ENCODE results near the gene ANKRD11. TPM values are rescaled to one million over a fixed set of nuclear protein-coding genes. Genes with fewer than 3 reads are reported as not detected.

The ANKRD11 gene
- total RNA-seq, 1 experiment from 2014 or later = 266 TPM

GRCh38 chr16:89243664-89244063 lies 246.7 kb downstream of the ANKRD11 start:
- H3K9ac ChIP-seq (ENCODE audit: low read length) = no peak overlapping the region
- peaks cover 0 to 4% of the 10 kb centered on the region in 2 experiments; a peak in 1 of 4 replicates for H3K9me3 ChIP-seq (ENCODE audit: control insufficient read depth in 1 of 2, insufficient read depth in 1 of 2, low read depth in 1 of 2, low read length in 2 of 2)
- peaks cover 7% of the 10 kb centered on the region; the same call in 1 of the 2 replicates for H3K79me2 ChIP-seq (ENCODE audit: insufficient read depth, low read length)
- H3K36me3 ChIP-seq (ENCODE audit: control insufficient read depth in 1 of 2, insufficient read depth in 2 of 2, low read length in 2 of 2) = no peaks in the 10 kb centered on the region
- no TSS peak for BruUV-seq (replicated peaks)
- peaks cover 7 to 26% of the 10 kb centered on the region in 2 experiments; a peak in 3 of 4 replicates for H3K4me1 ChIP-seq (ENCODE audit: control insufficient read depth in 1 of 2, insufficient read depth in 2 of 2, low read length in 2 of 2)
- no peaks in the 10 kb centered on the region for H3K9me2 ChIP-seq (ENCODE audit: insufficient read depth)
- H3K27me3 ChIP-seq (ENCODE audit: insufficient read depth, low read length) = no peaks in the 10 kb centered on the region
- no peaks in the 10 kb centered on the region for H4K20me1 ChIP-seq (ENCODE audit: insufficient read depth)
- intact Hi-C loops (cut with micrococcal nuclease) = loop anchor here (5.0 to 10.0 kb wide), 2 partner anchors 81 to 264 kb away; partner anchors contain the start of gene SPG7
- CTCF ChIA-PET = no interaction called here
- H3K4me2 ChIP-seq (ENCODE audit: low read length) = no peak overlapping the region
- DNase-seq (ENCODE audit: low read depth, low spot score) = no peak
- no peak for ATAC-seq
- no peak overlapping the region for H3K4me3 ChIP-seq (replicated peaks in 1 of 2; ENCODE audit: low read depth in 1 of 2, low read length in 2 of 2)
- TF ChIP-seq ZFX (IDR thresholded peaks at IDR 0.05) (no peak), TCF7L2 (IDR thresholded peaks at IDR 0.05; ENCODE audit: borderline replicate concordance, extremely low read depth, insufficient read depth, insufficient read length) (no peak), ZBTB33 (IDR thresholded peaks at IDR 0.05; ENCODE audit: extremely low read depth, insufficient replicate concordance, low read length) (no peak)
- RAD21 ChIA-PET (ENCODE audit: low non-redundant PET in 1 of 2, low total read pairs in 2 of 2, uncharacterized antibody in 2 of 2, unreplicated experiment in 2 of 2) = no interaction called here
- H2AFZ ChIP-seq (ENCODE audit: low read depth, low read length, poor library complexity, severe bottlenecking) = no peak overlapping the region
- H3K27ac ChIP-seq (ENCODE audit: low read depth, low read length) = no peak overlapping the region
- POLR2A ChIA-PET = no interaction called here

- intact Hi-C loops (cut with micrococcal nuclease) = loop anchor here (5.0 to 10.0 kb wide), 2 partner anchors 82 to 265 kb away; partner anchors contain the start of gene SPG7
- peaks cover 7 to 20% of the 10 kb centered on the region in 2 experiments; a peak in 3 of 4 replicates for H3K4me1 ChIP-seq (ENCODE audit: control insufficient read depth in 1 of 2, insufficient read depth in 2 of 2, low read length in 2 of 2)
- H3K9me3 ChIP-seq (ENCODE audit: control insufficient read depth in 1 of 2, insufficient read depth in 1 of 2, low read depth in 1 of 2, low read length in 2 of 2) = no peaks in the 10 kb centered on the region
- H3K4me3 ChIP-seq (replicated peaks in 1 of 2; ENCODE audit: low read depth in 1 of 2, low read length in 2 of 2) = no peak overlapping the region
- H3K9me2 ChIP-seq (ENCODE audit: insufficient read depth) = no peaks in the 10 kb centered on the region
- H3K36me3 ChIP-seq (ENCODE audit: control insufficient read depth in 1 of 2, insufficient read depth in 2 of 2, low read length in 2 of 2) = no peaks in the 10 kb centered on the region
- RAD21 ChIA-PET (ENCODE audit: low non-redundant PET in 1 of 2, low total read pairs in 2 of 2, uncharacterized antibody in 2 of 2, unreplicated experiment in 2 of 2) = no interaction called here
- CTCF ChIA-PET = no interaction called here
- POLR2A ChIA-PET = no interaction called here
- ATAC-seq = no peak
- H3K9ac ChIP-seq (ENCODE audit: low read length) = no peak overlapping the region
- no peak for DNase-seq (ENCODE audit: low read depth, low spot score)
- H3K27ac ChIP-seq (ENCODE audit: low read depth, low read length) = no peak overlapping the region
- no peak overlapping the region for H3K4me2 ChIP-seq (ENCODE audit: low read length)
- BruUV-seq (replicated peaks) = no TSS peak
- no peak overlapping the region for H2AFZ ChIP-seq (ENCODE audit: low read depth, low read length, poor library complexity, severe bottlenecking)
- H3K27me3 ChIP-seq (ENCODE audit: insufficient read depth, low read length) = no peaks in the 10 kb centered on the region
- peaks cover 7% of the 10 kb centered on the region; the same call in 1 of the 2 replicates for H3K79me2 ChIP-seq (ENCODE audit: insufficient read depth, low read length)
- H4K20me1 ChIP-seq (ENCODE audit: insufficient read depth) = no peaks in the 10 kb centered on the region
- no peak for TF ChIP-seq TCF7L2 (IDR thresholded peaks at IDR 0.05; ENCODE audit: borderline replicate concordance, extremely low read depth, insufficient read depth, insufficient read length)
- TF ChIP-seq ZNF274 (IDR thresholded peaks at IDR 0.05; ENCODE audit: low read depth, low read length) = no peak
- no peak for TF ChIP-seq CTCF (IDR thresholded peaks at IDR 0.05 in 2 of 3, conservative IDR thresholded peaks at IDR 0.05 in 1 of 3; ENCODE audit: borderline replicate concordance in 1 of 3, insufficient read depth in 1 of 3, low read depth in 2 of 3, low read length in 2 of 3)
- TF ChIP-seq SP1 (IDR thresholded peaks at IDR 0.05; ENCODE audit: low read depth) = no peak
- TF ChIP-seq MAX (IDR thresholded peaks at IDR 0.05) = no peak
- no peak for TF ChIP-seq EZH2 (IDR thresholded peaks at IDR 0.05)
- TF ChIP-seq POLR2AphosphoS5 (IDR thresholded peaks at IDR 0.05; ENCODE audit: low read depth, low read length) = no peak
- TF ChIP-seq JUND (IDR thresholded peaks at IDR 0.05) = no peak
- TF ChIP-seq ELF1 (IDR thresholded peaks at IDR 0.05; ENCODE audit: borderline replicate concordance, low read depth) = no peak
- TF ChIP-seq FOSL1 (IDR thresholded peaks at IDR 0.05; ENCODE audit: low read depth) = no peak
- TF ChIP-seq CEBPB (IDR thresholded peaks at IDR 0.05; ENCODE audit: low read depth) = no peak
- TF ChIP-seq POLR2A (IDR thresholded peaks at IDR 0.05; ENCODE audit: borderline replicate concordance, extremely low read depth, insufficient read depth, insufficient read length) = no peak
- no peak for TF ChIP-seq ZFX (IDR thresholded peaks at IDR 0.05)
- TF ChIP-seq SRF (IDR thresholded peaks at IDR 0.05; ENCODE audit: low read depth) = no peak
- no peak for TF ChIP-seq EGR1 (IDR thresholded peaks at IDR 0.05; ENCODE audit: low read depth)
Measured at GRCh38 chr16:89242795-89243200, 247.6 kb downstream of the ANKRD11 start.

All from HCT116 (cell line).